K562 (cell line): ENCODE data around the gene POLR2L. TPM values are rescaled to one million over a fixed set of nuclear protein-coding genes. Genes with fewer than 3 reads are reported as not detected.
A peak's percentile ranks its signal among the peaks of the same experiment; 100 is the strongest.

Experiments
- ARNT ChIP-seq, 2 experiments: fragments of 450-650 bp; IDR thresholded peaks; 2 replicates each; pipeline ENCODE4 v1.6.1; 2016; ENCODE audit warnings: mild to moderate bottlenecking in 1 of 2
- BCL6 ChIP-seq: fragments of 250-450 bp; sonication (Bioruptor Pico); IDR thresholded peaks from 2 replicates; pipeline ENCODE4 v1.4.0; 2020
- CBFA2T3 ChIP-seq: fragments of 450-650 bp; IDR thresholded peaks from 2 replicates; pipeline ENCODE4 v1.6.1; 2017
- CXXC5 ChIP-seq: fragments of 250-450 bp; sonication (Bioruptor Pico); IDR thresholded peaks from 2 replicates; pipeline ENCODE4 v1.8.0; 2022; ENCODE audit warnings: inconsistent platforms, mild to moderate bottlenecking, moderate library complexity
- EP300 ChIP-seq: IDR thresholded peaks from 2 replicates; pipeline ENCODE4 v1.6.1; 2012; ENCODE audit warnings: low read length, improper control_type of control experiment
- FOXK2 ChIP-seq, 2 experiments: fragments of 450-650 bp; IDR thresholded peaks in 1 of 2; conservative IDR thresholded peaks in 1 of 2; 2 replicates each; pipeline ENCODE4 v1.6.1; 2016; ENCODE audit warnings: low read depth in 2 of 2, mild to moderate bottlenecking in 1 of 2
- GABPB1 ChIP-seq: sonication (generic); formaldehyde crosslinking; IDR thresholded peaks from 2 replicates; pipeline ENCODE4 v1.8.0; 2022; ENCODE audit warnings: mild to moderate bottlenecking, missing genetic modification reagents
- LEF1 ChIP-seq: fragments of 450-650 bp; IDR thresholded peaks from 2 replicates; pipeline ENCODE4 v1.6.1; 2016; ENCODE audit warnings: mild to moderate bottlenecking
- NRF1 ChIP-seq, 2 experiments: fragments of 450-650 bp; IDR thresholded peaks in 1 of 2; conservative IDR thresholded peaks in 1 of 2; 2 replicates each; pipeline ENCODE4 v1.6.1; 2014; ENCODE audit warnings: mild to moderate bottlenecking in 2 of 2
- POLR2AphosphoS2 ChIP-seq: IDR thresholded peaks from 2 replicates; pipeline ENCODE4 v1.6.1; 2012; ENCODE audit warnings: low read length, improper control_type of control experiment
- PRMT5 ChIP-seq: sonication (generic); formaldehyde crosslinking; IDR thresholded peaks from 2 replicates; pipeline ENCODE4 v1.5.0; 2020; ENCODE audit warnings: missing genetic modification reagents
- SNAPC5 ChIP-seq: fragments of 250-450 bp; sonication (Bioruptor Pico); IDR thresholded peaks from 2 replicates; pipeline ENCODE4 v1.8.0; 2021; ENCODE audit warnings: moderate library complexity, mild to moderate bottlenecking, inconsistent platforms
- THRAP3 ChIP-seq: fragments of 450-650 bp; IDR thresholded peaks from 2 replicates; pipeline ENCODE4 v1.6.1; 2016; ENCODE audit warnings: mild to moderate bottlenecking, inconsistent platforms, borderline replicate concordance
- TRIM28 ChIP-seq: fragments of 450-650 bp; IDR thresholded peaks from 2 replicates; pipeline ENCODE4 v1.6.1; 2017
- ZNF146 ChIP-seq: IDR thresholded peaks from one replicate; pipeline ENCODE4 v1.6.1; 2018; ENCODE audit warnings: missing compliant biosample characterization; ENCODE audit not compliant: unreplicated experiment
- ZNF511 ChIP-seq: sonication (generic); formaldehyde crosslinking; IDR thresholded peaks from 2 replicates; pipeline ENCODE4 v1.8.0; 2022; ENCODE audit warnings: mild to moderate bottlenecking, missing genetic modification reagents
- ZNF696 ChIP-seq: fragments of 250-450 bp; sonication (Bioruptor Pico); conservative IDR thresholded peaks from 2 replicates; pipeline ENCODE4 v1.4.0; 2020; ENCODE audit warnings: mild to moderate bottlenecking, moderate library complexity
- polyA plus RNA-seq, 8 experiments: library from polyadenylated mRNA; depleted of rRNA in 4 of 8; stranded (reverse) in 5 of 8; unstranded in 3 of 8; fragments of >200 nt; fragmentation: Nextera tagmentation in 2 of 8; fragmentation: Illumina TruSeq in 1 of 8; extraction: Ambion mirVana in 2 of 8; extraction: Trizol in 1 of 8; gene quantifications; 2 replicates each; pipeline versions ENCODE4 v1.2.1 to v1.2.3, GENCODE V29; 2011 to 2014; ENCODE audit warnings: inconsistent platforms in 1 of 8, missing spikeins in 1 of 8
- total RNA-seq, 7 experiments: library from RNA; depleted of rRNA in 6 of 7; stranded (reverse); fragments of >200 nt in 6 of 7; fragmentation: Illumina TruSeq in 2 of 7; extraction: Trizol in 2 of 7; gene quantifications; 2 replicates each; pipeline versions ENCODE4 v1.2.1 to v1.2.3, GENCODE V29; 2011 to 2021; ENCODE audit warnings: low replicate concordance in 1 of 7
- TF ChIP-seq, protein P1 (sequence below): fragments of 450-650 bp; IDR thresholded peaks from 2 replicates; pipeline ENCODE4 v1.7.0; 2016; ENCODE audit warnings: borderline replicate concordance
- TF ChIP-seq, protein P2 (sequence below): sonication (generic); formaldehyde crosslinking; IDR thresholded peaks from 2 replicates; pipeline ENCODE4 v1.8.0; 2023; ENCODE audit warnings: missing genetic modification reagents, mild to moderate bottlenecking, borderline replicate concordance
- TF ChIP-seq, protein P3 (sequence below): fragments of 250-450 bp; sonication (Bioruptor Pico); IDR thresholded peaks from 2 replicates; pipeline ENCODE4 v1.8.0; 2022; ENCODE audit warnings: moderate library complexity, mild to moderate bottlenecking, inconsistent platforms

The POLR2L gene
- total and polyA plus RNA-seq, 9 of the 15 experiments (the other 6 are each of a cell fraction or from before 2014, with no cell fraction given), result 38.3 to 688 (median 108) TPM

DNA sequence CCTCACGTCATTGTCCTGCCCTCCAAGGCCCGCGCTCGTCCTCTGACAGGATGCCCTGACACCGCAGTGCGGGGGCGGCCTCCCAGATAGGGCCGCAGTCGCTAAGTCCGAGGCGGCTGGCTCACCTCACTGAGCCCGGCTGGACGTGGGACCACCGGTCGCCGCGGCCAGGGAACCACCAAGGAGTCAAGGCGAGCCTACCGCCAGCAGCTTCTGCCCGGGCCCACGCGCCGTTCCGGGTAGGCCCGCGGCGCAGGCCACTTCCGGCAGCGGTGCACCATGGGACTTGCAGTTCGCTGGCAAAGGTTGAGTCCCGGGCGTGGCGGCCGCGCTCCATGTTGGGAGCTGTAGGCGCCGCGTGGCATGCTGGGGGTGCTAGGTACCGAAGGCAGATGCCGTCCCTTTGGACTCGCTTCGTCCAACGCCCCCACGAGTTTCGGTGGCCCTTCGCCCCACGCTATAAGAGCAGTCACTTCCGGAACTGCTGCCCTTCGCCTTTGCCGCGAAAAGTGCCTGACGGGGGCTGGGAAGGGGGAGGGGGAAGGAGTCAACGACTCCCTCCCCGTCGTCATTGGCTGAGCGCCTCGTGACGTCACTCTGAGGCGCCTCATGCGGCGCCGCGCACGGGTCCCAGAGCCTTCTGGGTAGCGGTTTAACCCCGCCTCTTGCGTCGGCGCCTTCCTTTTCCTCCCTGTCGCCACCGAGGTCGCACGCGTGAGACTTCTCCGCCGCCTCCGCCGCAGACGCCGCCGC lies 32.9 kb downstream of the POLR2L start, which contains the start of gene RPLP2 (continued):
- TF ChIP-seq, protein P1, sequence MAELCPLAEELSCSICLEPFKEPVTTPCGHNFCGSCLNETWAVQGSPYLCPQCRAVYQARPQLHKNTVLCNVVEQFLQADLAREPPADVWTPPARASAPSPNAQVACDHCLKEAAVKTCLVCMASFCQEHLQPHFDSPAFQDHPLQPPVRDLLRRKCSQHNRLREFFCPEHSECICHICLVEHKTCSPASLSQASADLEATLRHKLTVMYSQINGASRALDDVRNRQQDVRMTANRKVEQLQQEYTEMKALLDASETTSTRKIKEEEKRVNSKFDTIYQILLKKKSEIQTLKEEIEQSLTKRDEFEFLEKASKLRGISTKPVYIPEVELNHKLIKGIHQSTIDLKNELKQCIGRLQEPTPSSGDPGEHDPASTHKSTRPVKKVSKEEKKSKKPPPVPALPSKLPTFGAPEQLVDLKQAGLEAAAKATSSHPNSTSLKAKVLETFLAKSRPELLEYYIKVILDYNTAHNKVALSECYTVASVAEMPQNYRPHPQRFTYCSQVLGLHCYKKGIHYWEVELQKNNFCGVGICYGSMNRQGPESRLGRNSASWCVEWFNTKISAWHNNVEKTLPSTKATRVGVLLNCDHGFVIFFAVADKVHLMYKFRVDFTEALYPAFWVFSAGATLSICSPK, result no peak
- TF ChIP-seq, protein P2, sequence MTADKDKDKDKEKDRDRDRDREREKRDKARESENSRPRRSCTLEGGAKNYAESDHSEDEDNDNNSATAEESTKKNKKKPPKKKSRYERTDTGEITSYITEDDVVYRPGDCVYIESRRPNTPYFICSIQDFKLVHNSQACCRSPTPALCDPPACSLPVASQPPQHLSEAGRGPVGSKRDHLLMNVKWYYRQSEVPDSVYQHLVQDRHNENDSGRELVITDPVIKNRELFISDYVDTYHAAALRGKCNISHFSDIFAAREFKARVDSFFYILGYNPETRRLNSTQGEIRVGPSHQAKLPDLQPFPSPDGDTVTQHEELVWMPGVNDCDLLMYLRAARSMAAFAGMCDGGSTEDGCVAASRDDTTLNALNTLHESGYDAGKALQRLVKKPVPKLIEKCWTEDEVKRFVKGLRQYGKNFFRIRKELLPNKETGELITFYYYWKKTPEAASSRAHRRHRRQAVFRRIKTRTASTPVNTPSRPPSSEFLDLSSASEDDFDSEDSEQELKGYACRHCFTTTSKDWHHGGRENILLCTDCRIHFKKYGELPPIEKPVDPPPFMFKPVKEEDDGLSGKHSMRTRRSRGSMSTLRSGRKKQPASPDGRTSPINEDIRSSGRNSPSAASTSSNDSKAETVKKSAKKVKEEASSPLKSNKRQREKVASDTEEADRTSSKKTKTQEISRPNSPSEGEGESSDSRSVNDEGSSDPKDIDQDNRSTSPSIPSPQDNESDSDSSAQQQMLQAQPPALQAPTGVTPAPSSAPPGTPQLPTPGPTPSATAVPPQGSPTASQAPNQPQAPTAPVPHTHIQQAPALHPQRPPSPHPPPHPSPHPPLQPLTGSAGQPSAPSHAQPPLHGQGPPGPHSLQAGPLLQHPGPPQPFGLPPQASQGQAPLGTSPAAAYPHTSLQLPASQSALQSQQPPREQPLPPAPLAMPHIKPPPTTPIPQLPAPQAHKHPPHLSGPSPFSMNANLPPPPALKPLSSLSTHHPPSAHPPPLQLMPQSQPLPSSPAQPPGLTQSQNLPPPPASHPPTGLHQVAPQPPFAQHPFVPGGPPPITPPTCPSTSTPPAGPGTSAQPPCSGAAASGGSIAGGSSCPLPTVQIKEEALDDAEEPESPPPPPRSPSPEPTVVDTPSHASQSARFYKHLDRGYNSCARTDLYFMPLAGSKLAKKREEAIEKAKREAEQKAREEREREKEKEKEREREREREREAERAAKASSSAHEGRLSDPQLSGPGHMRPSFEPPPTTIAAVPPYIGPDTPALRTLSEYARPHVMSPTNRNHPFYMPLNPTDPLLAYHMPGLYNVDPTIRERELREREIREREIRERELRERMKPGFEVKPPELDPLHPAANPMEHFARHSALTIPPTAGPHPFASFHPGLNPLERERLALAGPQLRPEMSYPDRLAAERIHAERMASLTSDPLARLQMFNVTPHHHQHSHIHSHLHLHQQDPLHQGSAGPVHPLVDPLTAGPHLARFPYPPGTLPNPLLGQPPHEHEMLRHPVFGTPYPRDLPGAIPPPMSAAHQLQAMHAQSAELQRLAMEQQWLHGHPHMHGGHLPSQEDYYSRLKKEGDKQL, result no peak
- TF ChIP-seq CXXC5, result peak; percentile 90
- no peak for TF ChIP-seq ZNF696 (CRISPR knock-in tag)
- peak; percentile 51 to 70; a peak in 2 of 4 replicates for TF ChIP-seq FOXK2 (conservative IDR thresholded peaks at IDR 0.05 in 1 of 2, IDR thresholded peaks at IDR 0.05 in 1 of 2; ENCODE audit: low read depth in 2 of 2)
- no peak for TF ChIP-seq PRMT5 (CRISPR knock-in tag)
- TF ChIP-seq GABPB1 (CRISPR knock-in tag), result peak; percentile 100
- TF ChIP-seq SNAPC5 (CRISPR knock-in tag), result no peak
- TF ChIP-seq BCL6 (CRISPR knock-in tag), result no peak
- TF ChIP-seq ZNF511 (CRISPR knock-in tag), result peak; percentile 69
- TF ChIP-seq ZNF146 (CRISPR knock-in tag), result peak; percentile 11
- TF ChIP-seq, protein P3, sequence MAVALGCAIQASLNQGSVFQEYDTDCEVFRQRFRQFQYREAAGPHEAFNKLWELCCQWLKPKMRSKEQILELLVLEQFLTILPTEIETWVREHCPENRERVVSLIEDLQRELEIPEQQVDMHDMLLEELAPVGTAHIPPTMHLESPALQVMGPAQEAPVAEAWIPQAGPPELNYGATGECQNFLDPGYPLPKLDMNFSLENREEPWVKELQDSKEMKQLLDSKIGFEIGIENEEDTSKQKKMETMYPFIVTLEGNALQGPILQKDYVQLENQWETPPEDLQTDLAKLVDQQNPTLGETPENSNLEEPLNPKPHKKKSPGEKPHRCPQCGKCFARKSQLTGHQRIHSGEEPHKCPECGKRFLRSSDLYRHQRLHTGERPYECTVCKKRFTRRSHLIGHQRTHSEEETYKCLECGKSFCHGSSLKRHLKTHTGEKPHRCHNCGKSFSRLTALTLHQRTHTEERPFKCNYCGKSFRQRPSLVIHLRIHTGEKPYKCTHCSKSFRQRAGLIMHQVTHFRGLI, result no peak
- no peak for TF ChIP-seq THRAP3
- no peak for TF ChIP-seq LEF1
- TF ChIP-seq CBFA2T3, result no peak
- TF ChIP-seq EP300, result no peak; the same call in 1 of the 2 replicates
- TF ChIP-seq POLR2AphosphoS2, result no peak
- TF ChIP-seq NRF1 (conservative IDR thresholded peaks at IDR 0.05 in 1 of 2, IDR thresholded peaks at IDR 0.05 in 1 of 2), result peak; percentile 79 to 85
- 0 out of 2 replicates have a peak, but pooled peaks have one; percentile 20 for TF ChIP-seq TRIM28
- TF ChIP-seq ARNT (IDR thresholded peaks at IDR 0.05), result peak in 1 of 2 experiments; percentile 78; a peak in 2 of 4 replicates
